Naive thymus-derived CD4-positive, alpha-beta T cell (primary cell): Measurements from ENCODE around the gene B4GALNT3. TPM values are rescaled to one million over a fixed set of nuclear protein-coding genes. Genes with fewer than 3 reads are reported as not detected.
A peak's percentile ranks its signal among the peaks of the same experiment; 100 is the strongest.

Source experiments
- ATAC-seq: fragments of 150-1000 bp; cut with Tn5 transposase; 2 replicates; pipeline ENCODE4 v1.10.0; 2021; ENCODE audit warnings: mild to moderate bottlenecking, moderate library complexity
- CTCF ChIA-PET: fragments of 350-600 bp; sonication (Branson Sonifier 250); formaldehyde crosslinking; loops from one replicate; lab custom pipeline; 2021; ENCODE audit warnings: antibody characterized with exemption; lab: Charles Lee
- POLR2A ChIA-PET: fragments of 350-600 bp; sonication (Branson Sonifier 250); formaldehyde crosslinking; loops from one replicate; lab custom pipeline; 2021; ENCODE audit warnings: antibody characterized with exemption, inconsistent platforms; lab: Charles Lee
- DNase-seq, 9 donors: peaks; one replicate each; pipeline versions ENCODE4 v3.0.0 to v3.0.0-alpha.2; 2020 to 2022; ENCODE audit warnings: mixed read lengths in 1 of 9
- H3K27ac ChIP-seq: one replicate; pipeline ENCODE4 v1.7.0; 2013; ENCODE audit warnings: mild to moderate bottlenecking, low read depth, low read length, moderate library complexity
- H3K27me3 ChIP-seq, 2 donors: one replicate each; pipeline ENCODE4 v1.7.0; 2013; ENCODE audit warnings: low read length in 2 of 2, mild to moderate bottlenecking in 2 of 2, moderate library complexity in 2 of 2; ENCODE audit not compliant: control insufficient read depth in 2 of 2, insufficient read depth in 2 of 2
- H3K36me3 ChIP-seq, 3 experiments: 1 replicate in 2 of 3; 2 replicates in 1 of 3; pipeline ENCODE4 v1.7.0; 2013; ENCODE audit warnings: low read length in 3 of 3, mild to moderate bottlenecking in 3 of 3, moderate library complexity in 1 of 3; ENCODE audit not compliant: insufficient read depth in 3 of 3, control insufficient read depth in 2 of 3
- H3K4me1 ChIP-seq, 2 donors: one replicate each; pipeline ENCODE4 v1.7.0; 2013; ENCODE audit warnings: low read length in 2 of 2, mild to moderate bottlenecking in 2 of 2, moderate library complexity in 1 of 2; ENCODE audit not compliant: control insufficient read depth in 2 of 2, insufficient read depth in 2 of 2
- H3K4me3 ChIP-seq: 2 replicates; pipeline ENCODE4 v1.7.0; 2013; ENCODE audit warnings: mild to moderate bottlenecking, low read length
- H3K9me3 ChIP-seq, 3 experiments: 1 replicate in 2 of 3; 2 replicates in 1 of 3; pipeline ENCODE4 v1.7.0; 2013; ENCODE audit warnings: low read length in 3 of 3; ENCODE audit not compliant: control insufficient read depth in 2 of 3
- H3K27ac Mint-ChIP-seq, 9 donors: one replicate each; pipeline ENCODE4 v1.8.0; 2020 to 2022; ENCODE audit warnings: mixed read lengths in 9 of 9, mild to moderate bottlenecking in 8 of 9, moderate library complexity in 5 of 9, inconsistent platforms in 2 of 9
- H3K27me3 Mint-ChIP-seq, 5 donors: one replicate each; pipeline ENCODE4 v1.8.0; 2021 to 2022; ENCODE audit warnings: mixed read lengths in 5 of 5, mild to moderate bottlenecking in 1 of 5
- H3K36me3 Mint-ChIP-seq, 5 donors: one replicate each; pipeline ENCODE4 v1.8.0; 2020 to 2022; ENCODE audit warnings: mixed read lengths in 5 of 5, mild to moderate bottlenecking in 3 of 5, inconsistent platforms in 1 of 5
- H3K4me1 Mint-ChIP-seq, 7 donors: one replicate each; pipeline ENCODE4 v1.8.0; 2020 to 2022; ENCODE audit warnings: mixed read lengths in 7 of 7, mild to moderate bottlenecking in 3 of 7, inconsistent platforms in 1 of 7
- H3K4me3 Mint-ChIP-seq, 10 donors: one replicate each; pipeline ENCODE4 v1.8.0; 2020 to 2022; ENCODE audit warnings: mild to moderate bottlenecking in 10 of 10, mixed read lengths in 10 of 10, moderate library complexity in 6 of 10, inconsistent platforms in 2 of 10
- H3K9me3 Mint-ChIP-seq, 11 donors: one replicate each; pipeline ENCODE4 v1.8.0; 2020 to 2022; ENCODE audit warnings: mixed read lengths in 11 of 11, mild to moderate bottlenecking in 4 of 11, inconsistent platforms in 1 of 11, moderate library complexity in 1 of 11
- intact Hi-C, 2 donors: fragments of 100-400 bp; cut with micrococcal nuclease; formaldehyde crosslinking; loops; one replicate each; pipeline ENCODE4 v1.15.1; 2023
- polyA plus RNA-seq, 2 donors: library from polyadenylated mRNA; unstranded; fragments of 300-500 nt; fragmentation: Illumina TruSeq; gene quantifications; one replicate each; pipeline ENCODE4 v1.2.3, GENCODE V29; 2021
- total RNA-seq, 6 experiments: library from RNA in 5 of 6; stranded (reverse) in 5 of 6; gene quantifications; 1 replicate in 5 of 6; 2 replicates in 1 of 6; pipeline ENCODE4 v1.2.3 and lab custom pipeline; 2021 to 2026

Gene B4GALNT3
- total and polyA plus RNA-seq, 7 experiments from 2014 or later = 0.21 to 12.2 (median 1.3) TPM

- peaks cover 0 to 13% (median 0%) of the 10 kb centered on the region in 5 donors for H3K36me3 Mint-ChIP-seq
- Histone ChIP-seq H3K4me3 (no peak overlapping the region), H3K9me3 (no peaks in the 10 kb centered on the region), H3K4me1 (no peaks in the 10 kb centered on the region), H3K27ac (no peak overlapping the region), H3K36me3 (no peaks in the 10 kb centered on the region), H3K27me3 (no peaks in the 10 kb centered on the region)
- ChIA-PET POLR2A (no interaction called here), CTCF (no interaction called here)
- no peak for DNase-seq
- H3K27me3 Mint-ChIP-seq = no peaks in the 10 kb centered on the region
- no peak for ATAC-seq
- H3K27ac Mint-ChIP-seq = no peak overlapping the region
- peaks cover 0 to 7% (median 0%) of the 10 kb centered on the region in 7 donors for H3K4me1 Mint-ChIP-seq
- H3K4me3 Mint-ChIP-seq = no peak overlapping the region
- peaks cover 0 to 9% (median 0%) of the 10 kb centered on the region in 11 donors for H3K9me3 Mint-ChIP-seq
- intact Hi-C loops = no loop called here
Observed at GRCh38 chr12:588024-588322, 128.2 kb downstream of the B4GALNT3 start.

- ChIA-PET CTCF (no interaction called here), POLR2A (no interaction called here)
- Mint-ChIP-seq H3K27me3 (peaks cover 0 to 6% (median 0%) of the 10 kb centered on the region in 5 donors), H3K36me3 (peaks cover 0 to 13% (median 0%) of the 10 kb centered on the region in 5 donors), H3K4me3 (no peak overlapping the region), H3K27ac (no peak overlapping the region), H3K4me1 (peaks cover 0 to 7% (median 0%) of the 10 kb centered on the region in 7 donors), H3K9me3 (peaks cover 0 to 9% (median 0%) of the 10 kb centered on the region in 11 donors)
- Histone ChIP-seq H3K9me3 (no peaks in the 10 kb centered on the region), H3K4me3 (no peak overlapping the region), H3K27me3 (no peaks in the 10 kb centered on the region), H3K36me3 (no peaks in the 10 kb centered on the region), H3K4me1 (no peaks in the 10 kb centered on the region), H3K27ac (no peak overlapping the region)
- ATAC-seq = no peak
- intact Hi-C loops = no loop called here
- DNase-seq = no peak
Observed at GRCh38 chr12:588646-589045, 128.9 kb downstream of the B4GALNT3 start.

- no peak overlapping the region for H3K27ac ChIP-seq
- intact Hi-C loops = no loop called here
- Mint-ChIP-seq H3K4me3 (no peak overlapping the region), H3K9me3 (peaks cover 0 to 9% (median 0%) of the 10 kb centered on the region in 11 donors), H3K4me1 (peaks cover 0 to 7% (median 0%) of the 10 kb centered on the region in 7 donors), H3K27ac (no peak overlapping the region), H3K36me3 (peaks cover 0 to 13% (median 0%) of the 10 kb centered on the region in 5 donors), H3K27me3 (peaks cover 0 to 6% (median 0%) of the 10 kb centered on the region in 5 donors)
- no peak overlapping the region for H3K4me3 ChIP-seq
- no peaks in the 10 kb centered on the region for H3K27me3 ChIP-seq
- ATAC-seq (no peak), DNase-seq (no peak)
- H3K4me1 ChIP-seq = no peaks in the 10 kb centered on the region
- no peaks in the 10 kb centered on the region for H3K36me3 ChIP-seq
- no peaks in the 10 kb centered on the region for H3K9me3 ChIP-seq
- POLR2A ChIA-PET = no interaction called here
- CTCF ChIA-PET = no interaction called here
Observed at GRCh38 chr12:590206-590750, 130.5 kb downstream of the B4GALNT3 start.

- intact Hi-C loops = no loop called here
- H3K4me3 Mint-ChIP-seq = no peak overlapping the region
- H3K36me3 Mint-ChIP-seq = peaks cover 0 to 13% (median 0%) of the 10 kb centered on the region in 5 donors
- H3K9me3 Mint-ChIP-seq = peaks cover 0 to 9% (median 0%) of the 10 kb centered on the region in 11 donors
- ChIA-PET CTCF (interaction anchor here (0.5 kb wide), 1 partner anchor 223 kb away, joined by 3 read pairs; no protein-coding TSS in a partner anchor), POLR2A (no interaction called here)
- Histone ChIP-seq H3K27me3 (no peaks in the 10 kb centered on the region), H3K9me3 (no peaks in the 10 kb centered on the region), H3K4me3 (no peak overlapping the region), H3K4me1 (no peaks in the 10 kb centered on the region), H3K36me3 (no peaks in the 10 kb centered on the region), H3K27ac (no peak overlapping the region)
- H3K27ac Mint-ChIP-seq = no peak overlapping the region
- peak; percentile 61 for ATAC-seq
- DNase-seq = no peak
- peaks cover 0 to 6% (median 0%) of the 10 kb centered on the region in 5 donors for H3K27me3 Mint-ChIP-seq
- peaks cover 0 to 7% (median 0%) of the 10 kb centered on the region in 7 donors for H3K4me1 Mint-ChIP-seq
Observed at GRCh38 chr12:591167-592023, 131.7 kb downstream of the B4GALNT3 start.

GRCh38 chr12:592024-592505 lies 132.3 kb downstream of the B4GALNT3 start:
- peaks cover 0 to 7% (median 0%) of the 10 kb centered on the region in 7 donors for H3K4me1 Mint-ChIP-seq
- peaks cover 0 to 13% (median 0%) of the 10 kb centered on the region in 5 donors for H3K36me3 Mint-ChIP-seq

GRCh38 chr12:593396-594270 lies 133.9 kb downstream of the B4GALNT3 start:
- Histone ChIP-seq H3K27me3 (no peaks in the 10 kb centered on the region), H3K4me1 (no peaks in the 10 kb centered on the region), H3K9me3 (no peaks in the 10 kb centered on the region), H3K36me3 (no peaks in the 10 kb centered on the region), H3K4me3 (no peak overlapping the region), H3K27ac (no peak overlapping the region)
- DNase-seq (no peak), ATAC-seq (no peak)
- ChIA-PET POLR2A (no interaction called here), CTCF (no interaction called here)
- Mint-ChIP-seq H3K27me3 (peaks cover 0 to 6% (median 0%) of the 10 kb centered on the region in 5 donors), H3K4me1 (peaks cover 0 to 7% (median 0%) of the 10 kb centered on the region in 7 donors), H3K4me3 (no peak overlapping the region), H3K9me3 (no peaks in the 10 kb centered on the region), H3K27ac (no peak overlapping the region), H3K36me3 (peaks cover 0 to 5% (median 0%) of the 10 kb centered on the region in 5 donors)
- intact Hi-C loops = no loop called here

More at GRCh38 chr12:592024-592505, 132.3 kb downstream of the B4GALNT3 start:
- ChIA-PET POLR2A (no interaction called here), CTCF (interaction anchor here (0.5 kb wide), 1 partner anchor 222 kb away, joined by 3 read pairs; no protein-coding TSS in a partner anchor)
- no peak for ATAC-seq
- no peaks in the 10 kb centered on the region for H3K9me3 ChIP-seq
- H3K4me3 ChIP-seq = no peak overlapping the region
- intact Hi-C loops = no loop called here
- peaks cover 0 to 9% (median 0%) of the 10 kb centered on the region in 11 donors for H3K9me3 Mint-ChIP-seq
- H3K27me3 Mint-ChIP-seq = peaks cover 0 to 6% (median 0%) of the 10 kb centered on the region in 5 donors
- no peak overlapping the region for H3K4me3 Mint-ChIP-seq
- H3K36me3 ChIP-seq = no peaks in the 10 kb centered on the region
- no peak overlapping the region for H3K27ac ChIP-seq
- H3K4me1 ChIP-seq = no peaks in the 10 kb centered on the region
- H3K27me3 ChIP-seq = no peaks in the 10 kb centered on the region
- H3K27ac Mint-ChIP-seq = no peak overlapping the region
- DNase-seq = no peak
